ENCODE results near the gene GFOD1. TPM values are rescaled to one million over a fixed set of nuclear protein-coding genes. Genes with fewer than 3 reads are reported as not detected.

Gene GFOD1
- total and polyA plus RNA-seq, 9 donors = 1.4 to 9.2 (median 3.7) TPM

GRCh38 chr6:13507306-13507860 is 20.0 kb upstream of the GFOD1 start:
- intact Hi-C loops (cut with DNase I) = no loop called here
- no peak overlapping the region for H3K27ac ChIP-seq
- H3K27me3 ChIP-seq = no peaks in the 10 kb centered on the region
- H3K36me3 ChIP-seq = no peaks in the 10 kb centered on the region
- H3K4me3 ChIP-seq = no peak overlapping the region
- no peak for DNase-seq
- 53 to 60% (median 53%) methylated on average over 3 of the region's 3 CpGs for WGBS, 3 donors
- no peak for TF ChIP-seq POLR2A (IDR thresholded peaks at IDR 0.05)
- no peak for TF ChIP-seq CTCF (IDR thresholded peaks at IDR 0.05)
- TF ChIP-seq EP300 (IDR thresholded peaks at IDR 0.05) = no peak
- no peaks in the 10 kb centered on the region for H3K4me1 ChIP-seq (ENCODE audit: insufficient read depth)
- H3K9me3 ChIP-seq = no peaks in the 10 kb centered on the region

GRCh38 chr6:13505345-13505734 is 17.9 kb upstream of the GFOD1 start:
- 88 to 91% (median 90%) methylated on average over 7 of the region's 7 CpGs for WGBS, 3 donors
- no peak for DNase-seq
- Histone ChIP-seq H3K9me3 (no peaks in the 10 kb centered on the region), H3K36me3 (no peaks in the 10 kb centered on the region), H3K27me3 (no peaks in the 10 kb centered on the region), H3K4me1 (ENCODE audit: insufficient read depth) (no peaks in the 10 kb centered on the region), H3K4me3 (no peak overlapping the region), H3K27ac (no peak overlapping the region)
- intact Hi-C loops (cut with DNase I) = no loop called here
- TF ChIP-seq CTCF (IDR thresholded peaks at IDR 0.05) (no peak), POLR2A (IDR thresholded peaks at IDR 0.05) (no peak), EP300 (IDR thresholded peaks at IDR 0.05) (no peak)

- no peak for DNase-seq
- H3K4me3 ChIP-seq = no peak overlapping the region
- H3K4me1 ChIP-seq (ENCODE audit: insufficient read depth) = no peaks in the 10 kb centered on the region
- no peaks in the 10 kb centered on the region for H3K9me3 ChIP-seq
- WGBS, 3 donors = 65 to 85% (median 74%) methylated on average over 5 of the region's 5 CpGs
- H3K27ac ChIP-seq = no peak overlapping the region
- H3K36me3 ChIP-seq = no peaks in the 10 kb centered on the region
- intact Hi-C loops (cut with DNase I) = no loop called here
- H3K27me3 ChIP-seq = no peaks in the 10 kb centered on the region
- TF ChIP-seq POLR2A (IDR thresholded peaks at IDR 0.05) (no peak), EP300 (IDR thresholded peaks at IDR 0.05) (no peak), CTCF (IDR thresholded peaks at IDR 0.05) (no peak)
Observed at GRCh38 chr6:13504611-13505344, 17.4 kb upstream of the GFOD1 start.

GRCh38 chr6:13500915-13501314 is 13.5 kb upstream of the GFOD1 start:
- no peaks in the 10 kb centered on the region for H3K27me3 ChIP-seq
- H3K4me1 ChIP-seq (ENCODE audit: insufficient read depth) = no peaks in the 10 kb centered on the region
- TF ChIP-seq POLR2A (IDR thresholded peaks at IDR 0.05) = no peak
- TF ChIP-seq CTCF (IDR thresholded peaks at IDR 0.05) = no peak
- no peak for TF ChIP-seq EP300 (IDR thresholded peaks at IDR 0.05)
- H3K27ac ChIP-seq = no peak overlapping the region
- no peak overlapping the region for H3K4me3 ChIP-seq
- no peak for DNase-seq
- intact Hi-C loops (cut with DNase I) = no loop called here
- 81 to 86% (median 82%) methylated on average over 3 of the region's 3 CpGs for WGBS, 3 donors
- H3K36me3 ChIP-seq = no peaks in the 10 kb centered on the region
- no peaks in the 10 kb centered on the region for H3K9me3 ChIP-seq

All from ovary (tissue), 9 donors.